NCI-H1417 (cell line): ENCODE measurements around the gene TMEM150B.

ENCODE experiments used
- DNase-seq, 3 experiments: peaks; one replicate each; lab custom pipeline; 2025; lab: John Stamatoyannopoulos, UW

TMEM150B gene

GRCh38 chr19:55305491-55305890, 19.6 kb downstream of the TMEM150B start:
- peak; percentile 16 to 42 (median 34) for DNase-seq

DNA sequence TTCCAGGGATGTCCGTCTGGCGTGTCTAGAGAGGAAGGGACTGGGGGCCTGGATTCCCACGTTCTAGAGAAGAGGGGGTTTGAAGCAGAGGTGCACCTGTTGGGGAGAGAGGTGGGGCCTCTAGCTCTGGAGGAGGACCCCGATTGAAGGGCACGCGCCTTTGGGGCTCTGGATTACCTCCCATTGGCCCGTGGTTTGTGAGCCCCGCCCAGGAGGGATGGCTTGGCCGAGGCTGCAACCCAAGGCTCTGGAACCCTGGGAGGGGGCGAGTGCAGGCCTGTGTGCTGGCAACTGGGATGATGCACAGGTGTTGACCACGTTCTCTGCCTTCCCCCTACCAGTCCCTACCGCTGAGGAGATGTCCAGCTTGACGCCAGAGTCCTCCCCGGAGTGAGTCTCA, 20.2 kb downstream of the TMEM150B start:
- no peak for DNase-seq

DNA sequence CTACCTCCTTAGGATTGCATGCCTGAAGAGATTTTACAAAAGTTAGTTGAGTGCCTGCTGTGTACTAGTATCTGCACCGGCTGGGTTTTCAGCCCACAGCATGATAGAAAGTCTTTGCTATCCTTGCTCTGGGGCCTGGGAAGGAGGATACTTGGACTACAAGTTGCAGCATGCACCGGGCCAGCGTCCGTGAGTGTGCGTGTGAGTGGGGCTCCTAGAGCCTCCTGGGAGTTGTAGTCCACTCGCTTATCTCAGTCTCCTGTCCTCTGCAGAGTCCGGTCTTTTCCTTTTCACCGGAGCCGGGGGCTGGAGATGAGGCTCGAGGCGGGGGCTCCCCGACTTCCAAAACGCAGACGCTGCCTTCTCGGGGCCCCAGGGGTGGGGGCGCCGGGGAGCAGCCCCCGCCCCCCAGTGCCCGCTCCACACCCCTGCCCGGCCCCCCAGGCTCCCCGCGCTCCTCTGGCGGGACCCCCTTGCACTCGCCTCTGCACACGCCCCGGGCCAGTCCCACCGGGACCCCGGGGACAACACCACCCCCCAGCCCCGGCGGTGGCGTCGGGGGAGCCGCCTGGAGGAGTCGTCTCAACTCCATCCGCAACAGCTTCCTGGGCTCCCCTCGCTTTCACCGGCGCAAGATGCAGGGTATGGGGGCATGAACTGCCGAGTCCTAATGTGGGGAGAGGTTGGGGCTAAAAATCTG, 20.7 kb downstream of the TMEM150B start:
- DNase-seq: peak; percentile 24 to 56 (median 32)

GRCh38 chr19:55303477-55303876, 21.7 kb downstream of the TMEM150B start:
- no peak for DNase-seq

DNA sequence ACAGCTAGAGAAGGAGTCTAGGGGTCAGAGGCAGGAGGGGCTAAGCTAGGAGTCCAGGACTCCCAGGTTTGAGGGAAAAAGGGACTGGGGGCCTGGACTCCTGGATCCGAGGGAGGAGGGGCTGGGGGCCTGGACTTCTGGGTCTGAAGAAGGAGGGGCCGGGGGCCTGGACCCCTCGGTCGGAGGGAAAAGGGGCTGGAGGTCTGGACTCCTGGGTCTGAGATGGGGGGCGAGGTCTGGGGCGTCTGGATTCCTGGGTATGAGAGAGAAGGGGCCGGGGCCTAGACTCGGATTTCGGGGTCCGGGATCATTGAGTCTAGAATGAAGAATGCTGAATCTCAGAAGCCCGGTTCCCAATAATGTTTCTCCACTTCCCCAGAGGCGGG, 22.8 kb downstream of the TMEM150B start:
- no peak for DNase-seq

GRCh38 chr19:55301459-55302317, 23.5 kb downstream of the TMEM150B start:
- DNase-seq: peak; percentile 66 to 89 (median 80)

DNA sequence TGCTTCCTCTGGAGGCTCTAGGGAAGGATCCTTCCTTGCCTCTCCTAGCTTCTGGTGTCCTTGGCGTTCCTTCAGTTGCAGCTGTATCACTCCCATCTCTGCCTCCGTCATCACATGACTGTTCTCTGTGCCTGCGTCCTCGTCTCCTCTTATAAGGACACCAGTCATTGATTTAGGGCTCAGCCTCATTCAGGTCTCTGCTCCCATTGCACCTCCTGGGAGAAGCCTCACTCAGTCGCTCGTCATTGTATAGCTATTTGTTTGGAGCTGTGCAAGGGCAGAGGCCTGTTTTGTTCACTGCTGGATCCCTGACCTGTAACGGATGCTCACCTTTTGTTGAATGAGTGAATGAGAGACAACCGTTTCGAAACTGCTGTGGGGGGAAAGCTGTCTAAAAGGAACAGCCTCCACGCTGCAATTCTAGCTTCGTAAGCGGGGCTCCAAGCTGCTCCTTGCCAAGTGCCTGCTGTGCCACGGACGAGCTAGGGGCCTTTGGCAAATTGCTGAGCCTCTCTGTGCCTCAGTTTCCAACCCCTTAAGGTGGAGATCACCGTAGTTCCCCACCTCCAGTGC, 24.2 kb downstream of the TMEM150B start:
- no peak for DNase-seq

DNA sequence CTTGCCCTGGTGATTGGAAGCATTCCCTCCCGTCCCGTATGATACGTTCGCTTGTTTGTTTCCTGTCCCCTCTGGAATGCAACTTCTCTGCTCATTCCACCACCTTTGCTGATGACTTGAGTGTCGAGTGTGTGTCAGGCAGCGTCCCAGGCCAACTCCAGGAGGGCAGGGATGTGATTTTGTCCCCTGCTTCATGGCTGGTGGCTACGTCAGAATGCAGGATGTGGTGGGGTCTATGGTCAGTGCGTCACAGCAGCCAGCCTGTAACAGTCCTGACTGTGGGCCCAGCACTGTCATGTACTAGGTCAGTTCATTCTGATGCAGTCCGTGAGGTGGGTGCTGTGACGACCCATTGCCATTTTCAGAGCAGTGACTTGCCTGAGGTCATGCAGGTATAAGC, 25.1 kb downstream of the TMEM150B start:
- DNase-seq: no peak

DNA sequence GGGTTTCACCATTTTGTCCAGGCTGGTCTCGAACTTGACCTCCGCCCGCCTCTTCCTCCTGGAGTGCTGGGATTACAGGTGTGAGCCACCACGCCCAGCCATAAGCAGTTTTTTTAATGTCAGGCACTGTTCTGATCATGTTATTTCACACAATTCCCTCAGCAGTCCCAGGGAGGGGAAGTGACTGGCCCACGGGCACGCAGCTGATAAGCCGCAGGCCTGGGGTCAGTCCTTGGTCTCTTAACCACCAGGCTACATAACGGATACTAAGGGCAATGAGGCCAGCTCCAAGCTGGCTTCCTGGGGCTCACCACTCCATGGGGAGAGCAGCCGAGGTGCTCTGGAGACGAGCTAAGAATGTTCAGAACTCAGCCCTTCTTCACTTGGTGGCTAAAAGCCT, 27.9 kb downstream of the TMEM150B start:
- no peak for DNase-seq

DNA sequence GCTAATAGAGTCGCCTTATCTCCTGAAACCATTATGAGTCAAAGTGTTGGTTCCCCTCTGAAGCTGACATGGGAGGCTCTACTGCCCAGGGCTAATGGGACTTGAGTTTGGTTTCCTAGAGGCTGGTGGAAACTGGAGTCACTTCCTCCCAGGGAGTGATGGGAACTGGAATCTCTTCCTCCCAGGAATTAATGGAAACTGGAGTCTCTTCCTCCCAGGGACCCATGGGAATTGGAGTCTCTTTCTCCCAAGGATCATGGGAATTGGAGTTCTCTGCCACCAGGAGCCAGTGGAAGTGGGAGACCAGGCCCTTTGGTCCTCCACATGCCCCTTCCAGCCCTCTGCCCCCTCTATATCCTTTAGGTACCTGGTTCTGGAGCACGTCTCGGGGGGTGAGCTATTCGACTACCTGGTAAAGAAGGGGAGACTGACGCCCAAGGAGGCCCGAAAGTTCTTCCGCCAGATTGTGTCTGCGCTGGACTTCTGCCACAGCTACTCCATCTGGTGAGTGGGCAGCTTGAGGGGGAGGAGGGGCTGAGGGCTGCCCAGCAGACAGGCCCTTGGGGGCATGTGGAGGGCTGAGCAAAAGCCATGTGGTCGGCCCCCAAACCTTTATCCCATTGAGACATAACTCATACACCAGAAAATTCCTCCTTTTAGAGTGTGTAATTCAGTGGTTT, 35.9 kb downstream of the TMEM150B start:
- DNase-seq: no peak

- DNase-seq: no peak
Observed at GRCh38 chr19:55287361-55288079, 37.6 kb downstream of the TMEM150B start.

DNA sequence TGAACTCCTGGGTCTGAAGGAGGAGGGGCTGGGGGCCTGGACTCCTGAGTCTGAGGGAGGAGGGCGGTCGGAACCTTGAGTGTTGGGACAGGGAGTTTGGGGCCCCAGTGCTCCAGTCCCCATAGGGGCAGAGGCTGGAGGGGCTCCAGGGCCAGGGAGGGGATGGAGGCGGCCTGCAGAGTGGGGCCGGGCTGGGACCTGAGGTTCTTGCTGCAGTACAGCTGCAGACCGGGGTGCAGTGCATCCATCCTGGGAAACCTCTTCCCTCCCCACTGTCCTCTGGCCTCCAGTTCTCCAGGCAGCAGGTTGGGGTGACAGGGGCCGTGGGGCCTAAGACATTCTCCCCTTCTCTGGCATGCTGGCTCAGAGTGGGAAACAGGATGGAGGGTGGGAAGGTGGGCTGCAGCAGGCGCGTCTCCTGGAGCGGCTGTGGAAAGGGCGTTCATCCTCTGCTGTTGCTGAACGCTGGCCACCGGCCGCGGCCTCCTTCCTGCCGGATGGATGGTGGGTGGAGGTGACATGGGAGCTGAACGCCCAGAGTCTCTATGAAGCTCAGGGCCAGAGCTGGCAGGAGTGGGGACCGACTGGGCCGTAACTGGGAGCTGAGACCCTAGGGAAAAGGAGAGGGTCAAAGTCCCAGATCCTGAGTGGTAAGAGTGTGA, 39.8 kb downstream of the TMEM150B start:
- DNase-seq: no peak

DNA sequence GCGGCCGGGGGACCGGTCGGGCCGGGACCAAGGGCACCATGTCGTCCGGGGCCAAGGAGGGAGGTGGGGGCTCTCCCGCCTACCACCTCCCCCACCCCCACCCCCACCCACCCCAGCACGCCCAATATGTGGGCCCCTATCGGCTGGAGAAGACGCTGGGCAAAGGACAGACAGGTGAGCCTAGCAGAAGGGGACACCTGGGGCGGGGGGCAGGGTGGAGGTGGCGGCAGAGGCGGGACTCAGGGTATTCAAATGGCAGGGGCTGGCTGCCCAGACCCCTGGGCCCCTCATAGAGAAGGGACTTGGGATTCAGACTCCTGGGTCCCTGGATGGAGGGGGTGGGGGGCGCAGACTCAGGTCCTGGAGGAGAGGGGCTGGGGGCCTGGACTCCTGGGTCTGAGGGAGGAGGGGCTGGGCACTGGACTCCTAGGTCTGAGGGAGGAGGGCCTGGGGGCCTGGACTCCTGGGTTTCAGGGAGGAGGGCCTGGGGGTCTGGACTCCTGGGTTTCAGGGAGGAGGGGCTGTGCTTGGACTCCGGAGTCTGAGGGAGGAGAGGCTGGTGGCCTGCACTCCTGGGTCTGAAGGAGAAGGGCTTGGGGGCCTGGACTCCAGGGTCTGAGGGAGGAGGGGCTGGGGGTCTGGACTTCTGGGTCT, 40.6 kb downstream of the TMEM150B start:
- peak in 1 of 3 experiments; percentile 20 for DNase-seq

DNA sequence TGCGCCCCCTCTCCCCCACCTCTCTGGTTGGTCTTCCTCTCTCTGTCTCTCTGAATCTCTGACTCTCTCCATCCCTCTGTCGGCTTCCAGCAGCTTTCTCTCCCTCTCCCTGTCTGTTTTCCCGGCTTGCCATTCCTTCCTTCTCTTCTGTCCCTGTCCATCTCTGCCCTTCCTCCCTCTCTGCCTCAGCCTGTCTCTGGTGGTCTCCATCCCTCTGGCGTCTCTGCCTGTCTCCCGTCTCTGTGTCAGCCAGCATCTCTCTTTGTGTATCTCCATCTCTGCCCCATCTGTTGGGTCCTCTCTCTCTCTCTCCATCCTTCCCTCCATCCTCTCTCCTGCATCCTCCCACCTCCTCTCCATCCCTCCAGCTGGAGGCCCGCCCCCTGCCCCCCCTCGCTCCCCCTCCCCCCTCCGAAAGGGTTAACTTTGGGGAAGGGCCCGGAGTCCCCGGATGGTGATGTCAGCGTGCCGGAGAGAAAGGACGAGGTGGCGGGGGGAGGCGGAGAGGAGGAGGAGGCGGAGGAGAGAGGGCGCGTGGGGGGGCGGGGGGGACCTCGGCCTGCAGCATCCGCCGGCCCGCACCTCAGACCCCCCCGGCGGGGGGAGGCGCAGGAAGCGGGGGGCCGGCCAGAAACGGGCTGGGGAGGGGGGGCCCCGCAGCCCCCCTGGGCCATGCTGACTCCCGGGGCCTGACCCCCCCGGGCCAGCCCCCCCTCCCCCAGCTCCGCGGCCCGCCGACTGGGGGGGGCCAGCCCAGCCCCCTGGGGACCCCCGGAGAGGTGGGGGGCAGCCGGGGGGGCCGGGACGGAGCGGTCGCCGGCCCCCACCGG, 41.4 kb downstream of the TMEM150B start, which contains the start of gene BRSK1:
TSS of gene BRSK1 (plus strand) at position 450 of the 830 bp plus-strand sequence. CDS start 446 bp downstream, outside the sequence.
- peak; percentile 60 to 82 (median 72) for DNase-seq

DNA sequence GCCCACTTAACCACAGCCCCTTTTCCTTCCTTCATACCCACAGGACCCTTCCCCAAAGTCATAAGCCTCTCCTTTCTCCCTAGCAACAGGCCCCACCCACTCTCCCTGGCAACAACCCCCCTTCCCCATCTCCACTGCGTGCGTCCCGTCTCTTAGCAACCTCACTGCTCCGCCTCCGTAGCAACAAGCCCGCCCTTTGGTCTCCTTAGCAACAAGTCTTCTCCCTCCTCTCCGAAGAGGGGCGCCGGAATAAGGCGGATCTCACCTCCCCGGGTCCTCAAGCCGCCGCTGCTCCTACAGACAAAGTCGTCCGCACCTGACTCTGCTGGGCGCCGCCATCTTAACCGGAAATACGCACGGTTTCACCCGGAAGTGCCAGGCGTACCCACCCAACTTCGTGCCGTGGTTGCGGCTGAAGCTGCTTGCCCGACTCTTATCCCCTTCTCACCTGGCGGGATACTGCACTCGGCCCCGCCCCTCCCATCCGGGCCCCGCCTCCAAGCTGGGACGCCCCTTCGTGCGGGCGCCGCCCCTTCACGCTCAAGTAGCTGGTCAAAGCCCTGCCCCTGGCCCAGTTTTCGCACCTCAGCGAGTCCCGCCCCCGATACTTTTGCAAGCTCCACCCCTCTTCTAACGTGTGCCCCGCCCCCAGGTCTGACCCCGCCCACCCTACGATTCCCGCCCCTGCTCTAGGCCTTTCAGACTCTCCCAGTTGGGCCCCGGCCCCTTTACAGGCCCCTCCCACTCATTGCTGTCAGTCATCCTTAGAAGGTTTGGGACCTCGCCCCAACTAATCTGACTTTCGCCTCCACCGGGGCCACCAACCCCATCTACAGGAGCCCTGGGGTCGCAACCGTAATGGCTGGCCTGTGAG, 45.1 kb downstream of the TMEM150B start, which contains the start of gene HSPBP1:
TSS of gene HSPBP1 (minus strand) at position 341 of the 874 bp plus-strand sequence. CDS start 502 bp downstream, outside the sequence.
- peak; percentile 96 to 98 (median 98) for DNase-seq

DNA sequence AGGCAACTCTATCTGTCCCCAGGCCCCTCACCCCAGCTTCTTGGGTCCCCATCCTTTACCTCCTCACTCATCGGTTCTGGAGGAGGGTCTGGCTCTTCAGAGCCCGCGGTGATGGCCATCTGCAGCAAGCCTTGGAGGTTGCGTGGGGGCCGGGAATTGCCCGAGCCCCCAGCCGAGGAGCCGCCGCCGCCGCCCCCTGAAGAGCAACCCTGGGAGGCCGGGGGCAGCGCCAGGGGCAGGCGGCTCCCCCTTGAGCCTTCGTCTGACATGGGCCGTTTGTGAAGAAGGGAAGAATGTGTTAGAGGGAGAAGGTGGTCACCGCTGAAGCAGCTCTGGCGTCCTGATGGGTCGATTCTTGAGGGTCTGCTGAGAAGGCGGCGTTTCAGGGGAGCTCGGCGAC, 45.8 kb downstream of the TMEM150B start:
- DNase-seq: no peak

DNA sequence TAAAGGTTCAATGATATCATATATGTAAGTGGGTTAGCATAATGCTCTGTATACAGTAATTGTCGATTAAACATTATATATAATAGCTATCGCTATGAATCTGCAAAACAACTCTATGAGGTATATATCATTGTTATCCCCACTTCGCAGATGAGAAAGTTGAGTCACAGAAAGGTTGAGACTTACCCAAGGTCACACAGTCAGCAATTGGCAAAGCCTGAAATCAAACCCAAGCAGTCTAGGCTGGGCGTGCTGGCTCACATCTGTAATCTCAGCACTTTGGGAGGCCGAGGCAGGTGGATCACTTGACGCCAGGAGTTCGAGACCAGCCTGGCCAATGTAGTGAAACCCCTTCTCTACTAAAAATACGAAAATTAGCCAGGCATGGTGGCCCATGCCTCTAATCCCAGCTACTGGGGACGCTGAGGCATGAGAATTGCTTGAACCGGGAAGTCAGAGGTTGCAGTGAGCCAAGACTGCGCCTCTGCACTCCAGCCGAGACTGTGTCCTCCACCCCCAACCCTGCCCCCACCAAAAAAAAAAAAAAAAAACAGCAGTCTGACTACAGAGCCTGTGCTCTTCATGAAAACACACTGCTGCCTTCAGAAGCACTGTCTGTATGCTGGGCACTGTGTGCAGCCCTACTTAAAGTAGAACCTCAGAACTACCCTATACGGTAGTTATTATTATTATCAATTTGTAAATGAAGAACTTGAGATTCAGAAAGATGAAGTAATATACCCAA, 46.6 kb downstream of the TMEM150B start:
- DNase-seq: no peak

- DNase-seq: no peak
Observed at GRCh38 chr19:55277494-55277893, 47.6 kb downstream of the TMEM150B start.
